Measurements from ENCODE around the gene DERA. TPM values are rescaled to one million over a fixed set of nuclear protein-coding genes. Genes with fewer than 3 reads are reported as not detected.
"Not testable (repeated sequence)": the region's sequence is repeated elsewhere in the genome, so short reads cannot be mapped to it uniquely, and the experiment has no call there.

DERA gene
- total RNA-seq, 1 donor from 2014 or later: 7.2 TPM

DNA sequence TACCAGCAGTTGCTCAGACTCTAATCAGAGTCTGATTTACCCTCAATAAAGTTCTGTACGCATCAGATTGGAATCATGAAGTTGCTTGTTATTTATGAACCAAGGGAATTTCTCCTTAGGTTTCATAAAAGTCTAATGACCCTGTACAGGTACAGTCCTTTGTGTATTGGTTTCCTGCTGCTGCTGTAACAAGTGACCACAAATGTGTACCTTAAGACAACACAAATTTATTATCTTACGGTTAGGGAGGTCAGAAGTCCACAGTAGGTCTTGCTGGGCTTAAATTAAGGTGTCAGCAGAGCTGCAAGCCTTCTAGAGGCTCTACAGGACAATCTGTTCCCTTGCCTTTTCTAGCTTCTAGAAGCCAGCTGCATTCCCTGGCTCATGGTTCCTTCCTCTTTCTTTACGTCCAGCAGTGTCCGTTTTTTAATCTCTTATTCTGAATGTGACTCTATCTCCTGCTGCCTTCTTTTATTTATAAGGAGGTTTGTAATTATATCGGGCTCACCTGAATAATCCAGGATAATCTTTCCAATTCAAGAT lies 6.7 kb upstream of the DERA start:
- no peak for DNase-seq

DNA sequence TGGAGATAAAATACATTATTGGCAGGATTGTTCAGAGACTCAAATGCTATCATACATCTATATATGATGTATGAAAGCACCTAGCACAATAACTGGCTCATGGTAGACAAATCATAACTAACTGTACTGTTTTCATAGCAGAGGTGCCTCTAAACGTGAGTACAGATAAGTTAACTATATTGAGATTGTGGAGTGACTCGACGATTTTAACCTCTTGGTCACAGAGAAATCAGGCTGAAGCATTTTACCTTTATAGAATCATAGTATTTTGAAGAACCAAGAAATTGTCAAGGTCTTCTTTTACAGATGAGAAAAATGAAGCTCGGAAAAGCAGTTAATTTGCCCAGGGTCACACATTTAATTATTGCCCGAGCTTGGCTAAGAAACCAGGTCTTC lies 666 bp upstream of the DERA start:
- no peak for DNase-seq

DNA sequence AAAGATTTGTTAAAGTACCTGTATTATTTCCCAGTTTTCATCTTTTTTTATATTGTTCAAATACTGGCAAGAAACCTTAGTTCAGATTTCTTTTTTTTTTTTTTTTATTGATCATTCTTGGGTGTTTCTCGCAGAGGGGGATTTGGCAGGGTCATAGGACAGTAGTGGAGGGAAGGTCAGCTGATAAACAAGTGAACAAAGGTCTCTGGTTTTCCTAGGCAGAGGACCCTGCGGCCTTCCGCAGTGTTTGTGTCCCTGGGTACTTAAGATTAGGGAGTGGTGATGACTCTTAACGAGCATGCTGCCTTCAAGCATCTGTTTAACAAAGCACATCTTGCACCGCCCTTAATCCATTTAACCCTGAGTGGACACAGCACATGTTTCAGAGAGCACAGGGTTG lies 799 bp downstream of the DERA start:
- DNase-seq: not testable (repeated sequence)

DNA sequence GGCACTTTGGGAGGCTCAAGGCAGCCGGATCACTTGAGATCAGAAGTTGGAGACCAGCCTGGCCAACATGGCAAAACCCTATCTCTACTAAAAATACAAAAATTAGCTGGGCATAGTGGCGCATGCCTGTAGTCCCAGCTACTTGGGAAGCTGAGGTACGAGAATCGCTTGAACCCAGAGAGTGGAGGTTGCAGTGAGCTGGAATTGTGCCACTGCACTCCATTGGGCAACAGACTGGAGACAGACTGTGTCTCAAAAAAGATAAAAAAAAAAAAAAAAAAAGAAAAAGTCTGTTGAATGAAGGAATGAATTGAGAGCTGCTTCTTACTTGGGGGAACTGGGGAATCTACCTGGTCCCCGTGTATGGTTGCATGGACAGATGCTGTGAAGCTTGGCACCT lies 3.0 kb downstream of the DERA start:
- not testable (repeated sequence) for DNase-seq

DNA sequence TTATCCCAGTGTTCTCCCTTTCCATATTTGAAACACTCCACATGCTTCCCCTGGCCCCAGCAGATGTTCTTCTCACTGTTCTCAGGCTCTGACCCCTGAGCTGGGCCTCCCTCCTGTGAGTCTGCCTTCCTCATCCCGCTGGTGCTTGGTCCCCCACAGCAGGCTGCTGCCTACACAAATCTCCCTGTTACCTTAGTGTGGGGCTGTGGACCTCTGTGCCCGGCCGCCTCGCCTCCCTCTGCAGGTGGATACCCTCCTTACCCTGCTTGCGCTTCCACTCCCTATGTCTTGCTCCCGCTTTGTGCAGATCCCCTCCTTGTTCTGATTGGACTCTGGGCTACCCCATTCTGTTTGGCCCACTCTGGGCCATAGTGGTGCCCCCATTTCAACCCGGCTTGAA lies 6.9 kb downstream of the DERA start:
- DNase-seq: no peak

DNA sequence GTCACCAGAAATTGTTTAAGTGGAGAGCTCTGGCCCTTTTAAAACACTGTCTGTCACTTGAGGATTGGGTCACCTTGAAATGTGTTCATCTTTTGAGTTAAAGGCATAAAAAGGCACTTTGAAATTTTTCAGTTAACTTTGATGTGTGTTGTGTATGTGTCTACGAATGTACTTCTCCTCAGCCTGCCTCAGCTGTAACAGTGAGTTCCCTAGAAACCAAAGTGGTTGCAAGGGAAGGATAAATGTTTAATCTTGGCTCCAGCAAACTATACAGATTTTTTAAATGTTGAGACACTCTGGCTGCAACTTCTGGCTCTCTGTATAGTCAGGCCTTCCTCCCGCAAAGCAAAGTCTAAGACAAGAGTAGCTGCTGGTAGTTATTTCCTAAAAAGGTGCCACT lies 8.3 kb downstream of the DERA start:
- DNase-seq: no peak

DNA sequence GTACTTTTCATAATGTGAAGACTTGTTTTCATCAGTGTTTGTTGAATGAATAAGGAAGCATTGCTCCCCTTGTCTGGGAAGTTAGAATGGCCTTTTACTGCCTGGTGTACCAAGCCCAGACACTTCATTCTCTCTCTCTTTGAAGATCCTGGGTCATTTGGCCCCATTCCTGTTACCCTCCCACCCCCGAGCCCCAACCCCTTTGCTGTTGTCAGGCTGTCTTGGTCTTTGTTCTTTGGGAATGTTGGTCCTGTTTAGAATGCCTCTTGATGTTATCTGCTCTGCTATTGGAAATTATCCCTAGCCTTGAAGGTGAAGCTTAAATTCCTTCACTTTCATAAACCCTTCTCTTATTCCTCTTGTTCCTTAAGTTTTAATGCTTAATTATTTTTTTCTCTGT lies 13.8 kb downstream of the DERA start:
- no peak for DNase-seq

DNA sequence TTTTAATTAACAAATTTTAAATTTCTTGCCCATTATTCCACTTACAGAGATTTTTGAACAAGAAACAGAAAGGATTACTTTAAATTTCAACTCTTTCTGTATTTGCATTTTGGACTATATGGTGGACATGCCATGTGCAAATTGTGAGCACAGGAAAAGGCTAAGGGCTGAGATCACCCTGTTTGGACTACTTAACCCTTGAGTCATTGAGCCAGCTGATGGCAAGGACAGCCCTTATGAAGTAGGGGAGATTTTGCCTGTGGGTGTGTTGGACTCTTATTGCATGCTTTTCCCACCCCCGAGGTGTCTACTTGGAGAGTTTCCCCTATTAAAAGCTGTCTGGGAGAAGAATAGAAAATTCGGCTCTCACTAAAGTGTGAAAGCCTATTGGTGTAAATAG lies 17.2 kb downstream of the DERA start:
- no peak for DNase-seq

DNA sequence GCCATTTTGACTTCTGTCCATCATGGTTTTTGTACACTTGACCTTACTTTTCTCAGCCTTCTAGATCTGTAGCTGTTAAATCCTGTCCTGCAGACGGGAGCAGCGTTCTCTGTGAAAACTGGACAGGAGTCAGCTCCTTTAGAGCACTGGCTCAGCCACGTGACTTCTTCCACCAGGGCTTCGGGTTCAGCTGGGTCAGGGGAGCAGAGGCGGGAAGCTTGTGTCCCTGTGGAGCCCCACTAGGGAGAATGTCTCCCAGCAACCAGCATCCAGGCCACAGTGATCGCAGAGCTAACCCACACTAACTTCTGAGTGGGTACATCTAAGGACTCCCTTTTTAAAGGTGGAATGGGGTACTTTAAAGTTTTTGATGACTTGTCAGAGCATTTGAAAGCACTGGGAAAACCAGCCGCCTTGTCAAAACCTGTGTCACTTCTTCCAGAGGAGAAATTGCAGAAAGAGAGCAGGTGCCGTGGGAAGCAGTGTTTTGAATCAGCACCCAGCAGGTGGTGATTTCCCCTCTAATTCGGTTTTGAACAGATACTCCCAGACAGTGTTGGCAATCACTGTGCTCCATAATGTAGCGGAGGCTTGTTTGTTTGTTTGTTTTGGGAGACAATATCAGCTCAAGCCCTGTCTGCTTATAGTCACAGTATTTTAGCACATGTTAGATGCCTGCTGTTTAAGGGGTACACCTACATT lies 17.9 kb downstream of the DERA start:
- no peak for DNase-seq

DNA sequence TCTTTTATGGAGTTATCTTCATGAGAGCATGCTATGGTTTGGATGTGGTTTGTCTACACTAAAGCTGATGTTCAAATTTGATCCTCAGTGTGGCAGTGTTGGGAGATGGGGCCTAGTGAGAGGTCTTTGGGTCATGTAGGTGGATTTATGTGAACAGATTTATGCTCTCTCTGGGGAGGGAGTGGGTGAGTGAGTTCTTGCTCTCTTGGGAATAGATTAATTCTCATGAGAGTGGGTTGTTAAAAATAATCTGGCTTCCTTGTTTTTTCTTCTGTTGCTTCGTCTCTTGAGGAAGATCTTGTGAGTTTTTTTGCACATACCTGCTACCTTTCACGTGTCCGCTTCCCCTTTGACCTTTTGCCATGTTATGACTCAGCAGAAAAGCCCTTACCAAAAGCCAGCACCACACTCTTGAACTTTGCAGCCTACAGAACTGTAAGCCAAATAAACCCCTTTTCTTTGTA lies 20.5 kb downstream of the DERA start:
- no peak for DNase-seq

DNA sequence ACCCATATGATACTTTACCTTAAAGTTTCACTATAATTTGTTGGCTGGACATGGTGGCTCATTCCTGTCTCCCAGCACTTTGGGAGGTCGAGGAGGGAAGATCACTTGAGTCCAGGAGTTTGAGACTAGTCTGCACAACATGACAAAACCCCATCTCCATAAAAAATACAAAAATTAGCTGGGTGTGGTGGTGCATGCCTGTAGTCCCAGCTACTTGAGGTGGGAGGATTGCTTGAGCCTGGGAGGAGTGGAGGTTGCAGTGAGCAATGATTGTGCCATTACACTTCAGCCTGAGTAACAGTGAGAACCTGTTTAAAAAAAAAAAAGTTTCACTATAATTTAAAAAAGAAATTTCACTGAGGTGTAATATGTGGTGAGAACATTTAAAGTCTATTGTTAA lies 21.2 kb downstream of the DERA start:
- DNase-seq: no peak

DNA sequence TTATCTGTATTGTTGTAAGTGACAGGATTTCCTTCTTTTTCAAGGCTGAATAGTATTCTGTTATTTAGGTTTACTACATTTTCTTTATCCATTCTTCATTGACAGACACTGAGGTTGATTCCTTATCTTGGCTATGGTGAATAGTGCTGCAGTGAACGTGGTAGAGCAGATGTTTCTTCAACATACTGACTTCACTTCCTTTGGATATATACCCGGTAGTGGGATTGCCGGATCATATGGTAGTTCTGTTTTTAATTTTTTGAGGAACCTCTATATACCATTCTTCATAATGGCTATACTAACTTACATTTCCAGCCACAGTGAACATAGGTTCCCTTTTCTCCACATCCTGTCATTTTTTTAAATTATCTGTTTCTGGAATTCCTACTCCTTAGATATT lies 21.8 kb downstream of the DERA start:
- no peak for DNase-seq

DNA sequence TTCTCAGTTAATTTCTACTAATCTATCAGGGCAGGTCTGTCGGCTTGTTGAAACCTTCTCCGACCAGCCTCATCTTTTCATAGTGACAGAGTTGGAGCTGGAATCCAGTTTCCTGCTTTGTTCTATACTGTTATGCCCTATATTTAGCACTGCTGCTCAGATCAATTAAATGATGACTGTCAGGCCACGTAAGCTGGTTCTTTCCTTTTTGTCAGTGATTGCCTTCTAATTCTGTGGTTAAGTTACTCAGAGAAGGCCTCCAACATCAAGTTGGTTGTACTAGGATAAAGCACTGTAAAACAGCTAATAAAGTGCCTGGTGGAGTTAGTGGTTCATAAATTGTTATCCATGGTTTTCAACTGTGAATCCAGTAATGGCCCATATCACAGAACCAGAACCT lies 22.6 kb downstream of the DERA start:
- no peak for DNase-seq

DNA sequence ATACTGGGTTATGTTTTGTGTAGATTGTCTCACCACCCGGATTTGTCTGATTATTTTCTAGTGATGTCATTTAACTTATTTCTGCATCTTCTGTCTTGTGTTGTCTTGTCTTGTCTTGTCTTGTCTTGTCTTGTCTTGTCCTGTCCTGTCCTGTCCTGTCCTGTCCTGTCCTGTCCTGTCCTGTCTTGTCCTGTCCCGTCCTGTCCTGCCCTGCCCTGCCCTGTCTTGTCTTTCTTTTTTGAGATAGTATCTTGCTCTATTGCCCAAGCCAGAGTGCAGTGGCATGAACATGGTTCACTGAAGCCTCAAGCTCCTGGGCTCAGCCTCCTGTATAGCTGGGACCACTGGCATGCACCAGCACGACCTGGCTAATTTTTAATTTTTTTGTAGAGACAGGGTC lies 25.6 kb downstream of the DERA start:
- DNase-seq: no peak

DNA sequence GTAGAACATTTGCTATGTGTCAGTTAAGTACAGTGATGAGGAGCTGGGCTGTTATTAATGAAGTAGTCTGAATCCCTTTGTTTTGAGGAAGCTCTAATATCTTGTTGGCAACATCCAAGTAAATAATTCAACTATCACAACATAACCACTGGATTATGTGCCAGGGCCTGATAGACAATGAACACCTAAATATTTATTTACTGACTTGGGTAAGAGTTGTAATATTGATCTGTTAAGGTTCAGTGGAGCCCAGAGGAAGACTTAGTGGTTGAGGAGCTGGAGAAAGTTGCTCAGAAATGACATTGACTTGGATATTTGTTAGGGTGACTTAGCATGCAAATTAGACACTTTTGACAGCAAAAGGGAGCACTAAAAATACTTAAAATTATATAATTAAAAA lies 26.8 kb downstream of the DERA start:
- no peak for DNase-seq

DNA sequence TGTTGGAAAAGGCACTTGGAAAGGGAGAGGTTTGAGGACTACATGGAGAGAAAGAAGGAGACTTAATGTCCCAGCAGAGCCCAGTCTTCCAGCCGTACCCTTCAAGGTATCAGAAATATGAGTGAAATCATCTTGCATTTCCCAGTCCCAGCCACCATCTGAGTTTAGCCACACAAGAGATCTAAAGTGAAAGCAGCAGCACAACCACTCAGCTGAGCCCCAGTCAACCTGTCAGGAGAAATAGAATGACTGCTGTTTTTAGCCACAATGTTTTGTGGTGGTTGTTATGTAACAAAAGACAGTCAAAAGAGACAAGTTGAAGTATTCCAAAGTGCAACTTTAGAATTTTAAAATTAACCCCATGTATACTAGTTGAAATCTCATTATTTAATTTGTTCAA lies 28.0 kb downstream of the DERA start:
- no peak for DNase-seq

DNA sequence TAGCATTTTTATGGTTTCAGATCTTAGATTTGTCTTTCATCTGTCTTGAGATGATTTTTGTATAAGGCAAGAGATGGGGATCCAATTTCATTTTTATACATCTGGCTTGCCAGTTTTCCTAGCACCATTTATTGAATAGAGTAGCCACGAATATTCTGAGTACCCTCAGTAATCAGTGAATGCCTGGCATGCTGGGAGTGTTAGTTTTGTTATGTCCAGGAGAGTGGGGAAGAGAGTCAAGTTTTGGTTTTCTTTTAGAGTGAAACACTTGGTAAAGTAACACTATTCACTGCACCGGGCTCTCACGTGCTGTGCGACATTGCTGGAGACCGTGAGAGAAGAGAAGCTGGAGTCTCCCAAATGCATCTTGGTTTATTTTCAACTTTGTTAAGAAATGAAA lies 31.3 kb downstream of the DERA start:
- no peak for DNase-seq

DNA sequence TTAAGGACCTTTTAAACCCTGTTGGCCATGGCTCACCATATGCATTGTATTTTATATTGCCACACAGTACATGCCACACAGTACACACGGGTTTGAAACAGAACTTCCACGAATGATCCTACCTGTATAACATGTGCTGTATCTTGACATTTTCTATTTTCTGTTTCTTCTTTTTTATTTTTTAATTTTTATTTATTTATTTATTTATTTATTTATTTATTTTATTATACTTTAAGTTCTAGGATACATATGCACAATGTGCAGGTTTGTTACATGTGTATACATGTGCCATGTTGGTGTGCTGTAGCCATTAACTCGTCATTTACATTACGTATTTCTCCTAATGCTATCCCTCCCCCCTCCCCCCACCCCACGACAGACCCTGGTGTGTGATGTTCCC lies 32.4 kb downstream of the DERA start:
- DNase-seq: not testable (repeated sequence)

DNA sequence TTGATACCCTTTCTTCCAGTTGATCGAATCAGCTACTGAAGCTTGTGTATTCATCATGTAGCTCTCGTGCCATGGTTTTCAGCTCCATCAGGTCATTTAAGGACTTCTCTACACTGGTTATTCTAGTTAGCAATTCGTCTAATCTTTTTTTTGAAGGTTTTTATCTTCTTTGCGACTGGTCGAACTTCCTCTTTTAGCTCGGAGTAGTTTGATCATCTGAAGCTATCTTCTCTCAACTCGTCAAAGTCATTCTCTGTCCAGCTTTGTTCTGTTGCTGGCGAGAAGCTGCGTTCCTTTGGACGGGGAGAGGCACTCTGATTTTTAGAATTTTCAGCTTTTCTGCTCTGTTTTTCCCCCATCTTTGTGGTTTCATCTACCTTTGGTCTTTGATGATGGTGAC lies 37.3 kb downstream of the DERA start:
- DNase-seq: not testable (repeated sequence)

DNA sequence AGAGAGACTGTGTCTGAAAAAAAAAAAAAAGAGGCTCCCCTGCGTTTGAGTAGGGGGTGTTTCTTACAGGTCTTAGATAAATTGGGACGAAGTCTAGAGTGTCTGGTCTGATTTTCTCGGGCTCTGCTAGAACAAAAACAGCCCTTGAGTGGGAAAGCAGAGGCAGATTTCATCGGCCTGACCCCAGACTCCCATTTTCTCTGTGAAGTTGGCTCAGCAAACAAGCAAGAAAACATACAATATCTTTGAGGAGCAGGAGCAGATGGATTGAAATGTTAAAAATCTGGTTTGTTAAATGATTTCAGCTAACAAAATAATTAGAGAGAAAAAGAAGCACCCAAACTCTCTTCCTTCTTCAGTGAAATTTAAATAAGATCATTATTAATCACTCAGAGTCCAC lies 44.1 kb downstream of the DERA start:
- DNase-seq: no peak

DNA sequence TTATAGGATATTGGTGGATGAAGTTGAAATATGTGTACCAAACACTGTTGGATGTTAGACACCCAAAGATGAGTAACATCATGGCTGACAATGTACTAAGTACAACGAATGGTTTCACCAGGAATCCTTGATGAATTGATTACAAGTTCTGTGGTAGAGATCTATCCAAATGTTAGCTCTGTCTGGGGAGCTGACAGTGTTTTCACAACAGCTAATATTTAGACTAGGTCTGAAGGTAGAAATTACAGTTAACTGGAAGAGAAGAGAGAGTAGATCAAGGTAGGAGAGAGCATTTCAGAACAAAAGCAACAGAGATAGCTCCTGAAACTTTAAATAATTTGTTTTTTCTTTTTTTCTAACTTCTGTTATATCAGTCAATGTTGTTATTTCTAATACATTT lies 44.9 kb downstream of the DERA start:
- no peak for DNase-seq

DNA sequence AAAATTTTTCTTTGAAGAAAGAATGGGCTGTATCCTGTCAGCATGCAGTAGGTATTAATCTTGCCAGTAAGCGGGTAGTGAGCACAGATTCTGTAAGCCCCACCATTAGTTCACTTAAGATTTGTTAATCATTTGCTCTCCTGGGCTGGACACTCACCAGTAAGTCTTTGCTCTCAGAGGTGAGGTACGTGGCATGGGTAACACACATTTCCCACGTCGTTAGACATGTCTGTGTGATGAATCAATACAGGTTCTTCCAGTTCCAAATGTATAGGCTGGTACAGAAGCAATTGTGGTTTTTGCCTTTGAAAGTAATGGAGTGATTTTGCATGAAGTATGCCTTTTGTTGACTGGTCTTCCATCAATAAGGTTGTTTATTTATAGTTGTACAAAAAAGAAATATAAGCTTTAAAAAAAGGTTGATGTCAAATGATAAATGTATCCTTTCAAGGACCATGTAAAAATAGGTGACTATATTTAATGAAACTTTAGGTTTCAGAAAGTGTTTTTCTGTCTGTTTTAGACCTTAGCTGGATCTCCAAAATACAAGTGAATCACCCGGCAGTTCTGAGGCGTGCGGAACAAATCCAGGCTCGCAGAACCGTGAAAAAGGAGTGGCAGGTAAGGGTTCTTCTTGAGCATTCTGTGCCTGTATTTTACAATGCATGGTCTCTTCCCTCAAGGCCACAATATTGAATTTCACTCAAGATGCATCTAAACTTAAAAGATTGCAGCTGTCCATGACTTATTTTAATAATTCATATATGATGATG lies 45.5 kb downstream of the DERA start:
- no peak for DNase-seq

DNA sequence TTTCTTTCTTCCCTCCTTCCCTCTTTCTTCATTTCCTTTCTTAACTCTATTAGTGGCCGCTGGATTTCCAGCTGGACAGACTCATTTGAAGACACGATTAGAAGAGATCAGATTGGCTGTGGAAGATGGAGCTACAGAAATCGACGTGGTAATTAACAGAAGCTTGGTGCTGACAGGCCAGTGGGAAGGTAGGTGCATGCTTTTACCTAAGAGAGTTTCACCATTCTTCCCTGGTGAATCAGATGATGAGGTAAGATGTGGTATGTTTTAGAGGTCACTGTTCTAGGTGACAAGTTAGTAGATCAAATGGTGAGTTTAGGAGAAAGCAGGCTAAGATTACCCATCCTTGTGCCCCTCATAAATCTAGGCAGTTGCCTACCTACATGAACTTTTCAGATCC lies 51.6 kb downstream of the DERA start:
- DNase-seq: no peak

DNA sequence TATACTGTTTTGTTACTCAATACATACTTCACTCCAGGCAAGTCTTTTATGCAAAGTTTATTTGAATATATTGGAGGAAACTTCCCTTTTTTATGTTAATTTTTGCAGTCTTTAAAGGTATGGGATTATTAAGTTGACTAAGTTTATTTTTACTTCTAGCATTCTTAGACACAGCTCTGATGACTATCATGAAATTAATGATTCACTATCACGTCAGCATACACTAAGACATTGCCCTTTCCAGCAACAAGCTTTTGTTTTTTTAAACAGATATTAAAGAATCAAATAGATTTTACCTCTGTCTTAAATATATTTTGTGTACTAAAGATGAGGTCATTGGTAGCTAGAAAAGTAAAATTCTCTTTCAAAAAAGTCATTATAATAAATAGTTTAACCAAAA lies 52.1 kb downstream of the DERA start:
- no peak for DNase-seq

All from occipital lobe (tissue), 2 donors.